ENCODE measurements around the gene PLXND1. TPM values are rescaled to one million over a fixed set of nuclear protein-coding genes. Genes with fewer than 3 reads are reported as not detected.
A peak's percentile ranks its signal among the peaks of the same experiment; 100 is the strongest.

The PLXND1 gene
- total RNA-seq, 4 donors from 2014 or later: 24.0 to 42.6 (median 30.3) TPM

DNA sequence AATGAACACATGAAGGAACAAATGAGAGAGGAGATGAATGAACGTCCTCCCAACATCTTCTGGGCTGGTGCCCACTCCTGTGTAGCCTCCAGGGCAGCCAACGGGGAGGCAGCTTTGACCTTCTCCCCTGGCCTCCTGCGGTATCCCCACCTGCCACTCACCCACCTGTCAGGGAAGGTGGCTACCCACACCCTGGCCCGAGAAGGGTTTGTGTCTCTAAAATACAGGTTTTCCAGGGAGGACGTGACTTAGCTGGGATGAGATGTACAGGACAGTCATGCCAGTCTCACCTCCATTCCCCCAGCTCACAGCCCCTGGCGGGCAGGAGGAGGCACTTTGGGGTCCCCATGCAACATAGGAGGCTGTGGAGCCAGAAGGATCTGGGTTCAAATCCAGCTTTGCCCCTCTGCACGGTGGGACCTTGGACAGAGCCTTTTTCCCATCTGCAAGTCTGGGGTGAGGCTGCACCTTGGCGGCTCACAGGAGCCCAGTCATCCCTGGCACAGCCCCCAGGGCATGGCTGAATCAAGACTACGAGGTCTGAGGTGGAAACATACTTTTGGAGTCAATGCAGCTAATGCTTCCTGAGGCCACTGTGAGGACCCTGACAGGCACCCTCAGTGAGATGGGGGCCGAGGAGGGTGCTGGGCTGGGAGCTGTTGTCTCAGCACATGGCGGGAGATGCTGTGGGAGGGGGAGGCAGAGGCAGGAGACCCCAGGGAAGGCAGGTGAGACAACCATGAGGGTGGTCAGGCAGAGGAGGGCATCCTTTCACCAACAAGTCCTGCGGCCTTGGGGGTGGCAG is 11.1 kb upstream of the PLXND1 start:
- TF ChIP-seq, protein P1, sequence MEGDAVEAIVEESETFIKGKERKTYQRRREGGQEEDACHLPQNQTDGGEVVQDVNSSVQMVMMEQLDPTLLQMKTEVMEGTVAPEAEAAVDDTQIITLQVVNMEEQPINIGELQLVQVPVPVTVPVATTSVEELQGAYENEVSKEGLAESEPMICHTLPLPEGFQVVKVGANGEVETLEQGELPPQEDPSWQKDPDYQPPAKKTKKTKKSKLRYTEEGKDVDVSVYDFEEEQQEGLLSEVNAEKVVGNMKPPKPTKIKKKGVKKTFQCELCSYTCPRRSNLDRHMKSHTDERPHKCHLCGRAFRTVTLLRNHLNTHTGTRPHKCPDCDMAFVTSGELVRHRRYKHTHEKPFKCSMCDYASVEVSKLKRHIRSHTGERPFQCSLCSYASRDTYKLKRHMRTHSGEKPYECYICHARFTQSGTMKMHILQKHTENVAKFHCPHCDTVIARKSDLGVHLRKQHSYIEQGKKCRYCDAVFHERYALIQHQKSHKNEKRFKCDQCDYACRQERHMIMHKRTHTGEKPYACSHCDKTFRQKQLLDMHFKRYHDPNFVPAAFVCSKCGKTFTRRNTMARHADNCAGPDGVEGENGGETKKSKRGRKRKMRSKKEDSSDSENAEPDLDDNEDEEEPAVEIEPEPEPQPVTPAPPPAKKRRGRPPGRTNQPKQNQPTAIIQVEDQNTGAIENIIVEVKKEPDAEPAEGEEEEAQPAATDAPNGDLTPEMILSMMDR (IDR thresholded peaks at IDR 0.05): no peak
- no peak for TF ChIP-seq POLR2A (IDR thresholded peaks at IDR 0.05)
- H3K4me3 ChIP-seq (ENCODE audit: low read depth, poor library complexity, severe bottlenecking): no peak overlapping the region
- intact Hi-C loops (cut with DNase I; ENCODE audit: low total_unique reads): no loop called here
- DNase-seq (ENCODE audit: low spot score in 2 of 2): no peak
- WGBS, 2 donors: 70 to 86% methylated on average over 9 to 12 of the region's 12 CpGs

DNA sequence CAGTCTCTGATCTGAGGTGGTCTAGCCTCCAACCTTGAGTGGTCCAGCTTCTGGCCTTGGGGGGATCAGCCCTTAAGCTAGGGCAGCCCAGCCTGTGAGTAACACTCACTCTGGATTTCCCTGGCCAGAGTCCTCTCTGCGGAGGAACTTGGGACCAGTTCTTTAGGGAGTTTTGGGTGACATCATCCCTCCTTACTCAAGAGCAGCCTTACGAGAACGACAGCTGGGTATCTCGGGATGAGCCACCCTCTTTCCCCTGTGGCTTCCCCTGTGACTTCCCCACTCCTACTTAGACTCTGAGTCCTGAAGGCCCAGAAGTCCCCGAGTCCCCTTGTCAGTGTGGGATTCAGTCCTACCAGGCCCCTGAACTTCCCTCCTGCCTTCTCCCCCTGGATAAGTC is 10.2 kb upstream of the PLXND1 start:
- WGBS, 2 donors: 22 to 25% methylated on average over 5 of the region's 5 CpGs
- DNase-seq (ENCODE audit: low spot score in 2 of 2): peak in 1 of 2 donors; percentile 90
- TF ChIP-seq POLR2A (IDR thresholded peaks at IDR 0.05): no peak
- TF ChIP-seq, protein P1 (IDR thresholded peaks at IDR 0.05): no peak
- no peak overlapping the region for H3K4me3 ChIP-seq (ENCODE audit: low read depth, poor library complexity, severe bottlenecking)
- intact Hi-C loops (cut with DNase I; ENCODE audit: low total_unique reads): no loop called here

DNA sequence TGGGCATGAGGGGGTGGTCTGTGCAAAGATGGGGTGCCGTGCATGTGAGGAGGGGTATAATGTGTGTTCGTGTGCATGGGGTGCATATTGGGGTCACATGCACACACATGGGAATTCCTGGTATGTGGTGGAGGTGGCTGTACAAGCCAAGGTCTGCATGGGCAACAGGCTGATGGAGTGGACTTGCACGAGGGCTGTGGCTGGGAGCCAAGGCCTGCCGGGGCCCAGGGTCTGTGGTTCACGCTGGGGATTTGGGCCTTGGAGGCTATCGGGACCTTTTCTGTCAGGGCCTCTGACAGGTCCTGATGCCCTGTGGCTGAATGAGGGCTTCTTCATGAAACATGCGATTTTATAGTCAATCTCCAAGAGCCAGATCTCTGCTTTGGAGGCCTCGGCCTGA is 9.8 kb upstream of the PLXND1 start:
- WGBS, 2 donors: 63 to 73% methylated on average over 7 to 8 of the region's 8 CpGs
- TF ChIP-seq POLR2A (IDR thresholded peaks at IDR 0.05): no peak
- TF ChIP-seq, protein P1 (IDR thresholded peaks at IDR 0.05): no peak
- H3K4me3 ChIP-seq (ENCODE audit: low read depth, poor library complexity, severe bottlenecking): no peak overlapping the region
- peak in 1 of 2 donors; percentile 89 for DNase-seq (ENCODE audit: low spot score in 2 of 2)
- intact Hi-C loops (cut with DNase I; ENCODE audit: low total_unique reads): no loop called here

DNA sequence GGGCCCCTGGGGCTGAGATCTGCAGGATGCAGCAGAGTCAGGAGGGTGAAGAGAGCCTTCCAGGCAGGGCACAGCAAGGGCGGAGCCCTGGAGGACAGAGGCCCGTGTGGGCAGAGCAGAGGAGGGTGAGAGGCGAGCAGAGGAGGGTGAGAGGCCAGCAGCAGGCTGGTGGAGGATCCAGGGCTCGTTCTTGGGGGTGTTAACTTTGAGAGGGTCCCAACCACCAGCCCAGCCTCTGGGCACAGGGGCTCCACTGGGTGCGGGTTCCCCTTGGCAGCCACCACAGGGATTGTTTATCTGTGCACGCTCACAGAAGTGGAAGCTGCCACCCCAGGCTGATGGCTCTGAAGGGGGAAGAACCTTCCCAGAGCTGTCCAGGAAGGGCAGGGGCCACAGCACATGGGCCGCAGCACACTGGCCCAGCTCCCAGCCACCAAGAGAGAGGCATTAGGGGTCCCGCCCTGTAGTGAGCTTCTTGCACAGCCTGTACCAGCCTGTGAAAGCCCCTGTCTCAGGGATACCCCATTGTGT is 9.3 kb upstream of the PLXND1 start:
- peak in 1 of 2 donors; percentile 85 for DNase-seq (ENCODE audit: low spot score in 2 of 2)
- intact Hi-C loops (cut with DNase I; ENCODE audit: low total_unique reads): no loop called here
- H3K4me3 ChIP-seq (ENCODE audit: low read depth, poor library complexity, severe bottlenecking): no peak overlapping the region
- TF ChIP-seq POLR2A (IDR thresholded peaks at IDR 0.05): no peak
- TF ChIP-seq, protein P1 (IDR thresholded peaks at IDR 0.05): no peak
- WGBS, 2 donors: 42 to 46% methylated on average over 8 of the region's 8 CpGs

DNA sequence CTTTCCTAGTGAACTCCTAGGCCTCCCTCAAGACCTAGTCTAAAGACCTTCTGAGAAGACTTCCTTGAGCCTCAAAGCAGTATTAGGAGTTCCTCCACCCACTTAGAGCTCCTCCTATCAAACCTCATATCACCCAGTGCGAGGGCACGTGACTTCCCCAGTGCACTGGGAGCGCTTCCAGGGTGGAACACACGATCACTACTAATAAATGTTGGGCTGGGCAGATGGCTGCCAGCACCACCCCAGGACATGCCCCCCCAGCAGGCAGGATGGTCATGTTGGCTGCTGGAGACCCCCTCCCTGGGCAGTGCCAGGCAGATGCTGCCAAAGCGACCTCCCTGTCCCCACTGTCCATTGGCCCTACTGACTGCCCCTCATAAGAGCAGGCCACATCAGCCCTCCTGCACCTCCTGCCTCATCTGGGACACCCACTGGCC is 8.5 kb upstream of the PLXND1 start:
- WGBS, 2 donors: 33 to 43% methylated on average over 5 of the region's 5 CpGs
- no peak overlapping the region for H3K4me3 ChIP-seq (ENCODE audit: low read depth, poor library complexity, severe bottlenecking)
- TF ChIP-seq POLR2A (IDR thresholded peaks at IDR 0.05): no peak
- TF ChIP-seq, protein P1 (IDR thresholded peaks at IDR 0.05): no peak
- DNase-seq (ENCODE audit: low spot score in 2 of 2): peak in 1 of 2 donors; percentile 95
- intact Hi-C loops (cut with DNase I; ENCODE audit: low total_unique reads): no loop called here

Data from lower leg skin (tissue), 4 donors.